GM12878 (cell line): ENCODE results near the gene CP. TPM values are rescaled to one million over a fixed set of nuclear protein-coding genes. Genes with fewer than 3 reads are reported as not detected.

ENCODE experiments used
- ATAC-seq: fragments of 200-7000 bp; cut with Tn5 transposase; 3 replicates; pipeline ENCODE4 v1.9.1; 2020; ENCODE audit warnings: mild to moderate bottlenecking, moderate library complexity
- BruUV-seq: library from RNA; stranded (reverse); fragments of 400-500 nt; replicated peaks from 2 replicates; lab custom pipeline; 2021; lab: Mats Ljungman, UMichigan
- CTCF ChIA-PET: fragments of 300-600 bp; sonication (Branson Sonifier 250); formaldehyde crosslinking; extraction: SDS; loops from one replicate; lab custom pipeline; 2021; ENCODE audit warnings: inconsistent platforms; lab: Yijun Ruan, JAX
- POLR2A ChIA-PET: fragments of 350-600 bp; formaldehyde crosslinking; extraction: SDS; loops from one replicate; lab custom pipeline; 2021; ENCODE audit warnings: inconsistent platforms; lab: Charles Lee
- RAD21 ChIA-PET: fragments of 300-600 bp; sonication (Branson Sonifier 250); formaldehyde crosslinking; loops from one replicate; lab custom pipeline; 2023; ENCODE audit warnings: antibody characterized with exemption; ENCODE audit not compliant: unreplicated experiment; lab: Charles Lee
- SMC1A ChIA-PET: fragments of 300-600 bp; sonication (Branson Sonifier 250); formaldehyde crosslinking; loops from one replicate; lab custom pipeline; 2023; ENCODE audit not compliant: unreplicated experiment, uncharacterized antibody; lab: Charles Lee
- DNase-seq: peaks from one replicate; pipeline ENCODE4 v3.0.0-alpha.2; 2011; ENCODE audit warnings: low read depth, low spot score
- FAIRE-seq: peaks from 3 replicates; lab custom pipeline; 2011; peaks lifted over from hg19 to GRCh38; lab: Jason Lieb, UNC
- H2AFZ ChIP-seq: 2 replicates; pipeline ENCODE4 v1.6.0; 2011; ENCODE audit warnings: low read depth, low read length, control low read depth; ENCODE audit not compliant: control insufficient read depth
- H3K27ac ChIP-seq: 2 replicates; pipeline ENCODE4 v1.5.1; 2011; ENCODE audit warnings: control low read depth; ENCODE audit not compliant: control insufficient read depth, insufficient read depth
- H3K27me3 ChIP-seq, 2 experiments: replicated peaks in 1 of 2; 2 replicates each; pipeline versions ENCODE4 v1.6.0 to v1.6.1; 2011; ENCODE audit warnings: low read length in 1 of 2; ENCODE audit not compliant: control insufficient read depth in 2 of 2, insufficient read depth in 2 of 2
- H3K36me3 ChIP-seq, 2 experiments: 2 replicates each; pipeline ENCODE4 v1.5.1; 2011; ENCODE audit warnings: low read length in 1 of 2; ENCODE audit not compliant: control insufficient read depth in 2 of 2, insufficient read depth in 2 of 2
- H3K4me1 ChIP-seq: 2 replicates; pipeline ENCODE4 v1.6.1; 2011; ENCODE audit warnings: mild to moderate bottlenecking, low read length, moderate library complexity, mixed read lengths; ENCODE audit not compliant: control insufficient read depth, insufficient read depth
- H3K4me2 ChIP-seq: 2 replicates; pipeline ENCODE4 v1.6.0; 2011; ENCODE audit warnings: control low read depth; ENCODE audit not compliant: control insufficient read depth, insufficient read depth
- H3K4me3 ChIP-seq: fragments of 200-600 bp; sonication (generic); 2 replicates; pipeline ENCODE4 v1.5.1; 2016
- H3K79me2 ChIP-seq: 2 replicates; pipeline ENCODE4 v1.6.0; 2011; ENCODE audit warnings: low read length; ENCODE audit not compliant: control insufficient read depth, insufficient read depth
- H3K9ac ChIP-seq: 2 replicates; pipeline ENCODE4 v1.8.0; 2011; ENCODE audit warnings: low read length, control low read depth, mixed read lengths; ENCODE audit not compliant: control insufficient read depth, insufficient read depth
- H3K9me3 ChIP-seq: replicated peaks from 3 replicates; pipeline ENCODE4 v1.5.1; 2011; ENCODE audit warnings: mild to moderate bottlenecking, low read length; ENCODE audit not compliant: control insufficient read depth, insufficient read depth
- H4K20me1 ChIP-seq: 2 replicates; pipeline ENCODE4 v1.6.0; 2011; ENCODE audit not compliant: control insufficient read depth, insufficient read depth
- ASH2L ChIP-seq: fragments of 300-600, 200-600 bp; sonication (generic); IDR thresholded peaks from 2 replicates; pipeline ENCODE4 v1.6.1; 2017; ENCODE audit warnings: low read depth, mild to moderate bottlenecking, borderline replicate concordance
- E2F4 ChIP-seq: IDR thresholded peaks from 2 replicates; pipeline ENCODE4 v1.6.1; 2012; ENCODE audit warnings: low read depth, low read length, improper control_type of control experiment
- E4F1 ChIP-seq: fragments of 450-650 bp; IDR thresholded peaks from 2 replicates; pipeline ENCODE4 v1.6.1; 2018; ENCODE audit warnings: borderline replicate concordance, mild to moderate bottlenecking; ENCODE audit not compliant: partially characterized antibody
- HDAC6 ChIP-seq: fragments of 200-600 bp; sonication (generic); IDR thresholded peaks from one replicate; pipeline ENCODE4 v1.8.0; 2017; ENCODE audit warnings: antibody characterized with exemption; ENCODE audit not compliant: unreplicated experiment
- HDGF ChIP-seq: fragments of 450-650 bp; IDR thresholded peaks from 2 replicates; pipeline ENCODE4 v1.6.1; 2016; ENCODE audit warnings: antibody characterized with exemption
- RAD51 ChIP-seq: fragments of 450-650 bp; IDR thresholded peaks from 2 replicates; pipeline ENCODE4 v1.6.1; 2016; ENCODE audit warnings: moderate library complexity, mild to moderate bottlenecking, inconsistent platforms
- REST ChIP-seq: IDR thresholded peaks from 2 replicates; pipeline ENCODE4 v1.6.1; 2012; ENCODE audit warnings: mild to moderate bottlenecking, low read depth, low read length
- RUNX3 ChIP-seq: IDR thresholded peaks from 2 replicates; pipeline ENCODE4 v1.6.1; 2012; ENCODE audit warnings: low read length, inconsistent platforms
- SMAD5 ChIP-seq: IDR thresholded peaks from 2 replicates; pipeline ENCODE4 v1.6.1; 2016; ENCODE audit warnings: antibody characterized with exemption, low read depth
- SMC3 ChIP-seq: IDR thresholded peaks from 2 replicates; pipeline ENCODE4 v1.6.1; 2011; ENCODE audit warnings: low read length, improper control_type of control experiment, borderline replicate concordance
- WRNIP1 ChIP-seq: IDR thresholded peaks from 2 replicates; pipeline ENCODE4 v1.6.1; 2011; ENCODE audit warnings: low read depth, low read length, improper control_type of control experiment, borderline replicate concordance
- in situ Hi-C: fragments of 300-500 bp; cut with MboI; formaldehyde crosslinking; loops from 9 replicates; pipeline ENCODE4 v1.14.3; 2018; ENCODE audit warnings: mixed read lengths
- intact Hi-C: fragments of 100-400 bp; cut with micrococcal nuclease; formaldehyde crosslinking; loops from one replicate; pipeline ENCODE4 v1.14.2; 2022; ENCODE audit not compliant: unreplicated experiment
- polyA plus RNA-seq, 11 experiments: library from polyadenylated mRNA; depleted of rRNA in 4 of 11; unstranded in 6 of 11; stranded (reverse) in 5 of 11; fragments of >200 nt; fragmentation: Nextera tagmentation in 4 of 11; fragmentation: Illumina TruSeq in 1 of 11; extraction: Ambion mirVana in 4 of 11; extraction: Trizol in 1 of 11; gene quantifications; 1 replicate in 1 of 11; 2 replicates in 10 of 11; pipeline versions ENCODE4 v1.2.1 to v1.2.3, GENCODE V29; 2011 to 2016; ENCODE audit warnings: inconsistent platforms in 2 of 11, missing spikeins in 2 of 11, low read depth in 1 of 11
- total RNA-seq, 4 experiments: library from RNA; depleted of rRNA in 3 of 4; stranded (reverse); fragments of >200 nt in 3 of 4; fragmentation: Illumina TruSeq in 1 of 4; extraction: Trizol in 1 of 4; gene quantifications; 2 replicates each; pipeline versions ENCODE4 v1.2.1 to v1.2.3, GENCODE V29; 2013 to 2021

Gene CP
- total and polyA plus RNA-seq, 10 of the 15 experiments (the other 5 are each of a cell fraction or from before 2014, with no cell fraction given): 0.14 to 1.2 (median 0.30) TPM; not detected in 6

- TF ChIP-seq E2F4: no peak
- no peak for TF ChIP-seq SMC3
- TF ChIP-seq WRNIP1: no peak
These were observed 60.8 kb downstream of the CP start (continued) for GRCh38 chr3:149160754-149161300.

- TF ChIP-seq REST: no peak
- no peak for TF ChIP-seq HDAC6
- TF ChIP-seq RAD51: no peak
- TF ChIP-seq HDGF: no peak
- TF ChIP-seq E4F1: no peak
- TF ChIP-seq RUNX3: no peak
- TF ChIP-seq ASH2L: no peak
- TF ChIP-seq SMAD5: no peak
- no peak overlapping the region for H2AFZ ChIP-seq
- no peak overlapping the region for H3K27ac ChIP-seq
- H3K4me2 ChIP-seq: no peak overlapping the region
- SMC1A ChIA-PET: interaction anchor here (0.9 to 1.3 kb wide), 3 partner anchors 21 to 23 kb away, joined by 4 to 5 read pairs (median 4); no protein-coding TSS in a partner anchor
- no peaks in the 10 kb centered on the region for H3K27me3 ChIP-seq
- in situ Hi-C loops: no loop called here
- H3K4me3 ChIP-seq: no peak overlapping the region
- no peaks in the 10 kb centered on the region for H4K20me1 ChIP-seq
- intact Hi-C loops: no loop called here
- no peaks in the 10 kb centered on the region; a peak in 1 of 4 replicates for H3K36me3 ChIP-seq
- ATAC-seq (no peak), FAIRE-seq (no peak), DNase-seq (no peak)
- H3K9me3 ChIP-seq: no peaks in the 10 kb centered on the region
- POLR2A ChIA-PET: no interaction called here
- RAD21 ChIA-PET: no interaction called here
- H3K4me1 ChIP-seq: peaks cover 15% of the 10 kb centered on the region
- CTCF ChIA-PET: interaction anchor here (1.2 to 1.5 kb wide), 2 partner anchors 23 to 198 kb away, joined by 3 to 4 read pairs; no protein-coding TSS in a partner anchor
- no peak overlapping the region for H3K9ac ChIP-seq
- no TSS peak for BruUV-seq
- H3K79me2 ChIP-seq: no peaks in the 10 kb centered on the region
These were observed 68.2 kb downstream of the CP start for GRCh38 chr3:149153402-149153801.
